ACHN (cell line): ENCODE measurements around the gene SP8.
"Not testable (repeated sequence)": the region's sequence is repeated elsewhere in the genome, so short reads cannot be mapped to it uniquely, and the experiment has no call there.

Source experiments
- DNase-seq: peaks from one replicate; pipeline ENCODE4 v3.0.0-alpha.2; 2015
- in situ Hi-C: cut with HindIII; loops from 2 replicates; pipeline ENCODE4 v1.10.0; 2017; ENCODE audit warnings: low sequenced_read_pairs, low pct_ligation_motif_present, low pct_unique_long_range_greater_than_20kb

The SP8 gene

DNA sequence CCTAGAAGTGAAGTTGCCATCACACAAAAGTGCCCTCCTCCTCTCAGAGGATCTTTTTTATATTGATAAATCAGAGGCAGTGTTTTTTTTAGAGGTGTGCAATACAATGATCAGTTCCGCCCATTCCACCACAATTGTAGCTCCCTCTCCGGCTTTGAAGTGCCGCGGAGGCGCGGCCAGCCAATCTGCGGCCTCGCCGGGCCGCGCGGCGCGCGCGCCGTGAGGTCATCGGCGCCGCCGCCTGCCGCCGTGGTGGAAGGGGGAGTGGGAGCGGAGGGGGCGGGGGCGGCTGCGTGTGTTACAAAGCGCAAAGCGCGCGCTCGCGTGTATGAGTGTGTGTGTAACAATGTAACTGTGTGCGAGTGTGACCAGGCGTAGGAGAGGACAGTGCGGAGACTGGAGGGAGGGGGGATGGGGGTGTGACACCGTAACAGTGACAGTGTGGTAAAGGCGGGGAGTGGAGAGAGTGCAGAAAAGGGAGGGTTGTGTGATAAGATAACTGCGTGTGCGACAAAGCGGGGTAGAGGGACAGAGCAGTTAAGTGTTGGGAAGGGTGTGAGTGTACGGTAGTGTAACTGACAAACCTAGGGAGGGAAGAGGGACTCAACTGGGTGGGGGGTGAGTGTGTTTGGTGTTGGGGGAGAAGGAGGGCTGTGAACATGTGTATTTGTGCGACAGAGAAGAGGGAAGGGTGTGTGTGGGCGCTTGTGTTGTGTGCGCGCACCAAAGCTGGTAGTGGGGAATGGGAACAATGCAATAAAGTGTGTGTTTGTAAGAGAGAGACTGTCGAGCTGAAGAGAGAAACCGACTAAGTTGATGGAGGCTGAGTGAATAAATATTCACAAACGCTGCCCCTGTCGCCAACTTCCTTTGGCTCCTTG lies at the start of gene SP8:
Gene SP8 (minus strand): TSS at position 108 of the 881 bp plus-strand sequence. CDS start 88 bp downstream, at position 20.
- in situ Hi-C loops: no loop called here
- DNase-seq: peak; percentile 71

DNA sequence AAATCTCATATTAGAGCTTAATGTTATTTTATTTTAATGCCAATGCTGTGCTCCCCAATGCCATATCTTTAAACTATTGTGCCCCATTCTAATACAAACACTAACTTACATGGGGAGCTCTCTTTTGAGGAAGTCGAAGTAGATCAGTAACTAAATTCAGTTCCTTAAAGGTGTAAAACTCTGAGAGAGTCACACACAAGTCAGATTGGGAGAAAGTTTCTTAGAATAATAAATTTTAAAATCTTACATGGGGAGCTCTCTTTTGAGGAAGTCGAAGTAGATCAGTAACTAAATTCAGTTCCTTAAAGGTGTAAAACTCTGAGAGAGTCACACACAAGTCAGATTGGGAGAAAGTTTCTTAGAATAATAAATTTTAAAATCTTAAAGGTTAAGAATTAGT lies 49.7 kb upstream of the SP8 start:
- in situ Hi-C loops, DNase-seq: not testable (repeated sequence)

DNA sequence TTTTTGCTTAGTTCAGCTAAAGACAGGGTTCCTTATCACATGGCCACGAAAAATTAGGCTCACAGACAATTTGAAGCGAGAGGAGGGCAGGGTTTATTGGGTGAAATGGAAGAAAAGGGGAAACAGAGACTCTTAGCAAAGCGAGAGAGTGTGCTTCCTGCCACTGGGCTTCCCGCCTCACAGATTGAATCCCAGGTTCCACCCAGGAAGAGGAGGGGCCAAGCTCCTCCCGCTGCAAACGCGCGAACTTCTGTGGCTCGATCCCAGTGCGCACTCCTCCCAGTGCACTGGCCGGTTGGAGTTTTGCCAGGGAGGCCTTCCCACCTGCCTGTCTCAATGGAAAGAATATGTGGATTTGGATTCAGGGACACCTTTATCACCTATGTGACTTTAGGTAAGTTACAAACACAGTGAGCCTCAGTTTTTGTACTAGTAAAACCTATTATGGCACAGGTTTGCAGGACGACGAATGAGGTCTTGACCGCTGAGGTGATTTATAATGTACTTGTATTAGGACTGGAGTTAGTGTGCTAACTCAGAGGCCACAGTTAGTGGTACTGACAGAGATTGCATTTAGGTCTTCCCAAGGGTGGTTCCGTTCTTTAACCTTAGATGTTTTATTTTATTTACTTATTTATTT lies 48.5 kb upstream of the SP8 start:
- DNase-seq: no peak
- in situ Hi-C loops: no loop called here

DNA sequence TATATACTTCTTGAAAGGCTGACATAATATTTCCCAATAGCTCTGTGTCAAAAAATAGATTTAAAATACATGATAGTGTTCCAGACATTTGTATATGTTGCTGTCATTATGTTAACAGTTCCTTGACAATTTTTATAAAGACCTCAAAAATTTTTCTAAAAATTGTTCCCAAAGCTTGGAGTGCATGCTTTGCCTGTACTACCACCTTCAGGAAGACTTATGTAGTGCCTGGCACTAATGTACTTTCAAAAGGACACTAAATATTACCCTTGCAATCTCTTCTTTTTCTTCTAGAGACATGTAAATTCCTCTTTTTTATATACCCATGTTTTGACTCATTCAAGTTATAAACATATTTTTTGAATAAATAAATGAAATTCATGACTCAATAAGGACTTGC lies 48.0 kb upstream of the SP8 start:
- in situ Hi-C loops: no loop called here
- peak; percentile 36 for DNase-seq

DNA sequence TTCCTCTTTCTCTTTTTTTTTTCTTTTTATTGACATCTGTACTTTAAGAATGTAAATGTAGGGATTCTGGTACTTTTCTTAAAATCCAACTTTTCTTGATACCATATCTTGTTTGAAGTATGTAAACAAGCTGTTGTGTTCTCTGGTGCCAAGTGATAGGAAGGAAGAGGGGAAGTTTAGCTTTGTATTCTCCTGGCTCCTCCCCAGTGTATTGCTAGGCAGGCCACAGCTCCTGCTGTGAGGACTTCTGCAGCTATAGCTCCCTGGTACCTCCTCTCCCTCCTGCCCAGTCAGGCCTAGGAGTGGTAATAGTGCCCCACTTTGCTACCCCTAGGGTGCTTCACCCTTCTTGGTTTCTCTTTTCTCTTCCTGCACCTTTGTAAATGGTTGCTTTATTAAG lies 45.3 kb upstream of the SP8 start:
- in situ Hi-C loops: no loop called here
- no peak for DNase-seq

DNA sequence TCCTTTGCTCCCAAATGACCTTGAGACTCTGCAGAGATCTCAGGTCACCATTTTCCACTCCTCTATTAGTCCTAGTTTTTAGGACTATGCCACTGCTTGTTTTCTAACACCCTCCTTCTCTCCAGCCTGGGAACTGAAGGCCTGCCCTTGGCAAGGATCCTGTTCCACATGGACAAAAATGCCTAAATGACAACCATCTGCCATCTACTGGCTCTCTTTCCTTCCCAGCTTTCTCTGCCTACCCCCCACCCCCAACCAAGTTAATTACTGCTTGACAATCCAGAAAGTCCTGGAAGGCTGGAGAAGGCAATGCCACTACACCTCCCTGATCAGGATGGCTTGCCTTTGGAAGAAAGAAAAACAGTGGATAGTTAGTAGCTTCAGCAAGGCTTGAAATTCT lies 44.8 kb upstream of the SP8 start:
- in situ Hi-C loops: no loop called here
- no peak for DNase-seq

DNA sequence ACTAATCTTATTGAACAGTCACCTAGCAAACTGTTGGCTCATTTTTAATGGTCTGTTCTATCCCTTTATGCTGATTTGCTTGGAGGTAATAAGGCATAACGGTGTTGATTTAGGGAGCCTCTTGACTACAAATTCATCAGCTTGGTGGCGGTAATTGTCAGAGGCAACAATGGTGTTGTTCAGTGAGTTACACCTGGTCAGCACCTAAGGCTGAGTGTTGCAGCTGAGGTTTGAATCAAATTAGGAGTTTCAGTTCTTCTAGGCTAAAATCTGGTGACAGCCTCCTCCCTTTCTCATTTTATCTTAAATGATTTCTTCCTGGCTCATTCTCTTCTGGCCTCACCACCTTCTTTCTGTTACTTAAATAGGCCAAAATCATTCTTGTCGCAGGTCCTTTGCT lies 42.3 kb upstream of the SP8 start:
- in situ Hi-C loops: no loop called here
- DNase-seq: no peak

DNA sequence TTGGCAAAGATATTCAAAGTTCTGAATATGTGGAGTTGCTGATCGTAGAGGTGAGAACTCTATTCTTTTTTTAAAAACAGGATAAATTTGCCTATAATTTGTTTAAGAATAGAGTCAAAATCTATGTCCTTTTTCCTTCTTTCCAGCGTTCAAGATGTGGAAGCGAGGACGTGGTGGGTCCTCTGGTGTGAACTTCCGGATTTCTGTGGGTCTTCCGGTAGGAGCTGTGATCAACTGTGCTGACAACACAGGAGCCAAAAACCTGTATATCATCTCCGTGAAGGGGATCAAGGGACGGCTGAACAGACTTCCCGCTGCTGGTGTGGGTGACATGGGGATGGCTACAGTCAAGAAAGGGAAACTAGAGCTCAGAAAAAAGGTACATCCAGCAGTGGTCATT lies 40.5 kb upstream of the SP8 start:
- DNase-seq: no peak
- in situ Hi-C loops: no loop called here

DNA sequence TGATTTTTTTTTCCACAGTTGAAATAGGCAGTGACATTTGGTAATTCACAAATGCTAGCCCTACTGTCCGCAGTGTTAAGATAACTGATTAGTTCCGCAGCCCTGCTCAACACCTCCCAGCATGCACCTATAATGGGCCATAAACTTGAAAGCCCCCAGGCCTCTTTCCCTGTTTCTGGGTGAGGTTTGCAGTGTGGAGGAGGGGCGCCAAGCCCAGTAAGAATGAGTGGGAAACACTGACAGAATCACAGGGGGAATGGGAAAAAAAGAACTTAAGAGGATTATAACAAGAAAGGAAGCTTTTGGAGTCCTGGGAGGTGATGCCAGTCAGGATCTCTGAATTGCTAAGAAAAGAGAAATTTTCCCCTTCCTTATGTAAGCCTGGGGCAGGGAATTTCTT lies 39.6 kb upstream of the SP8 start:
- DNase-seq: no peak
- in situ Hi-C loops: no loop called here

DNA sequence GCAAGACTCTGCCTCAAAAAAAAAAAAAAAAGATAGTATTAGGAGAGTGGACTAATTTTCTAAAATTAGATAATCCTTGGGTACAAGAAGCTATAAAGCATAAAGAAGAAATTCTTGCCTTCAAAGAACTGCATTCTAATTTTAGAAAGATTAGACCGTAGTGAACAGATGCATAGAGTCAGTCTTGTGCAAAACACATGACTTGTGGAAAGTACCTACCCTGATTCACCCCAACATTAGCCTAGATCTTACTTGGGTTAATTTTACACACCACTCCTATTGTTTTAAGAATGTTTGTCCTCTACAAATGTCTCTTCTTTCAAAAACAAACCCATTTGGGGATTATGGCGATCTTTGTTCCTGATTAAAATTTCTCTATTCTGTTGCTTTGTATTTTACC lies 38.9 kb upstream of the SP8 start:
- DNase-seq: no peak
- in situ Hi-C loops: no loop called here

DNA sequence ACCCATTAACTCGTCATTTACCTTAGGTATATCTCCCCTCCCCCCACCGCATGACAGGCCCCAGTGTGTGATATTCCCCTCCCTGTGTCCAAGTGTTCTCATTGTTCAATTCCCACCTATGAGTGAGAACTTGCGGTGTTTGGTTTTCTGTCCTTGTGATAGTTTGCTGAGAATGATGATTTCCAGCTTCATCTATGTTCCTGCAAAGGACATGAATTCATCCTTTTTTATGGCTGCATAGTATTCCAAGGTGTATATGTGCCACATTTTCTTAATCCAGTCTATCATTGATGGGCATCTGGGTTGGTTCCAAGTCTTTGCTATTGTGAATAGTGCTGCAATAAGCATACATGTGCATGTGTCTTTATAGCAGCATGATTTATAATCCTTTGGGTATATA lies 34.7 kb upstream of the SP8 start:
- DNase-seq, in situ Hi-C loops: not testable (repeated sequence)

DNA sequence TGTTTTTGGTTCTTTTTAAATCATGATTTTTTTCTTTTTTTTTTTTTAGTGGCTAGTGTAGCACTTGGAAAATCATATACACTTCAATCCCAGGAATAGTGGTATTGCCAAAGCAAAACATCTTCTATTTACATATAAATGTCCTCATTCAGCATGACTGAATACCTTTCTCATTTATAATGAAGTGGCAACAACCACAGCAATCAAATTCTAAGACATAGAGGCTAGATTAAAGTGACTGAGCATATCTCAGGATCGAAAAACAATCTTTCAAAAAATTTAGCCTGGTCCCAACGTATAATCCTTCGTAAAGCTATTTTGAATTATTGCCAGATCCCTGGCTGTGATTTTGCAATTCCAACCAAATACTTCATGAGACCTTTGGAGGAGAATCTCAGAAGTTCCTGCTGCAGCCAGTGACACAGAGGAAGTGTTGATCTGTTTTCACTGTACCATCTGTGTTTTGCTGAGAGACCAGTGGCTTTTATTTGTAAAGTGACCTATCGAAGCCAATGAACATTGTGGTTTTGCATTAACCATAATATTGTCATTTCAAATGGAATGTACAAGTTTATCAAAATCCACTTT lies 29.8 kb upstream of the SP8 start:
- in situ Hi-C loops: no loop called here
- DNase-seq: no peak

DNA sequence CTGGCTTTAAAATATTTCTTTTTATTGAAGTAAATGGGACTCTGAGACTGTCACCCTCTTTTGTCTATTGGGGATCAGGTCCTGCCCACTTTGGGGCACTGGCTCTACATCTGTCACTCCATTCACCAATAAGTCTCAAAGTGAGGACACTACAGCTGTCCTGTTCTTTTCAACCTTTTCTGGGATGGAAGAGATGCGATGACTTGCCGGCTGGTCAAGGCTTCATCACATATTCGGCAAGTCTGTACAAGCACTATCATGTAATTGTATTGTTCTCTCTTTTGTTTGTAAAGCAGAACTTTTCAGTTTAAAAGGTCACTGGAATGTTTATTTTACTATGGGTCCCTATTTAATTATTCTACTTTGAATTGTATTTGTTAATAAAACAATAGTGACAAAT lies 17.7 kb upstream of the SP8 start:
- in situ Hi-C loops: no loop called here
- no peak for DNase-seq

DNA sequence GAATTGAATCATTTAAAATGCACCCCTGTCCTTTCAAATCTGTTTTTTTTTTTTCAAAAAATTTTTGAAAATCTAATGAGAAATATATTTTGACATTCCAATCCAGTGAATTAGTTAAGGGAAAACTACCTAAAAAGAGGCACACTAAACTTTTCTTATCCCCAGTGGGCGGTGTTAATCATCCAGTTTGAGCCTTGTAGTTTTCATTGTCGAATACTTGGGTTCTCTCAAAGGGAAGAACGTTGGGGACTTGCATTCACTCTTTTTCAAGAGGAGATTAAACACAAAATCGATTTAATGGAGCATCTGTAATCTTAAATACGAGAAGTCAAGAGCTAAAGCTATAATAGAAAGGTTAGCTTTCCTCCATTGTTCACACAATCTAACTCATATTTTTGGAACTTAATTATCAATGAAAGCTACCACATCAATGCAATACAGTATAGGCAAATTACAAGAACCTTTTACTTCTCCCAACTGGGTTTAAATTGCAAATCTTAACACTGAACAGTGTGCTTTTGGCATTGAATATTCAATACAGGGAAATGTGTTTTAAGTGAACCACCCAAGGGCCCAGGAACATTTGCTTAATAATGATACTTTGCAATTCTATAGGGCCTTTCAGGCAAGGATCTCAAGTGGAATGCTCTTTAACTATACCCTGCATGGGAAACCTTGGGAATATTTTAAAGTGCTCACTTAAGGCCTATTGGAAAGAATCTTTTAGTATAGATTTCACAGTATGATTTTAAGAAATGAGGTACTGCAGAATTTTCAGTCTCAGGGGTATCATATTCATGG lies 13.1 kb upstream of the SP8 start:
- no peak for DNase-seq
- in situ Hi-C loops: no loop called here

DNA sequence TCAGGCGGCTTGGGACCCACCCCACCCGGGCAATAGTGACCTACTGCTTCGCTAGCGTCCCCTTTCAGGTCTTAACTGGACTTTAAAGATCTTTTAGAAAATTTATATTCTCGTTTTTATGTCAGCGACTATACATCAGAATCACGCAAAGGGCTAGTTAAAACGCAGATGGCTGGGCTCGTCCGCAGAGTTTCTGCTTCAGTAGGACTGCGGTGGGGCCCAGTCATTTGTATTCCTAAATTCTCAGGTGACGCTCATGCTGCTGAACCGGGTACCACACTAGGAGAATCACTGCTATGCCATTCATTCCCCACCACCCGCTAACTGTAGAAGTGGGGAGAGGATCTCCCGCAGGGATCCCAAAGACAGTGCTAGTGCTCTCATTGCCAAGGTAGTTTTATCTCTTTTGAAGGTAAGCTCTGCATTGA lies 12.0 kb upstream of the SP8 start:
- DNase-seq: no peak
- in situ Hi-C loops: no loop called here

DNA sequence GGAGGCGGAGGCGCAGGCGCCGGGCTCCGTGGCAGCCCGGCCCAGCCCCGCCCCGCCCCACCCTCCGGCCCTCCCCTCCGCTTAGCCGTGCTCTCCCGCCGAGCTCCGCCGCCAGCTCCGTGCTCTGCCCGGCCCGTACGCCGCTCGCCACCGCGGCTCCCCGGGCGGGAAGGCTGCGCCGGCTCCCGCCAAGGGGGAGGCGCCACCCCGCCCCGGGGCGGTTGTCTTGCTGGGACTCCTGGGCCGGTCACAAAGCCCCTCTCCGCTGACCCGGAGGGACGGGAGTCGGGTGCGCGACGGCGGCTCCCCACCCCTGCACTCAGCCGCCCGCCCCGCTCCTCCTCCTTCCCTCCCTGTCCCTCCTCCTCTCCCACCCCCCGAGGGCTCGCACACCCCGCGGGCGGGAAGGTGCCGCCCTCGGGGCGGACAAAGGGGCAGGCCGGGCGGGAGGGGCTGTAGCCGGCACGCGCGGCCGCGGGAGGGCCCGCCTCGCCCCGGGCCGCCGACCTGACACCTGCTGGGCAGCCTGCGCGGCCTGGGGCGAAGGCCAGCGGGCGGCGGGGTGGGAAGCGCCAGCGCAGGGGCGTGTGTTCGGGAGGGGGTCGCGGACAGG lies 11.5 kb upstream of the SP8 start:
- DNase-seq: peak; percentile 92
- in situ Hi-C loops: no loop called here

DNA sequence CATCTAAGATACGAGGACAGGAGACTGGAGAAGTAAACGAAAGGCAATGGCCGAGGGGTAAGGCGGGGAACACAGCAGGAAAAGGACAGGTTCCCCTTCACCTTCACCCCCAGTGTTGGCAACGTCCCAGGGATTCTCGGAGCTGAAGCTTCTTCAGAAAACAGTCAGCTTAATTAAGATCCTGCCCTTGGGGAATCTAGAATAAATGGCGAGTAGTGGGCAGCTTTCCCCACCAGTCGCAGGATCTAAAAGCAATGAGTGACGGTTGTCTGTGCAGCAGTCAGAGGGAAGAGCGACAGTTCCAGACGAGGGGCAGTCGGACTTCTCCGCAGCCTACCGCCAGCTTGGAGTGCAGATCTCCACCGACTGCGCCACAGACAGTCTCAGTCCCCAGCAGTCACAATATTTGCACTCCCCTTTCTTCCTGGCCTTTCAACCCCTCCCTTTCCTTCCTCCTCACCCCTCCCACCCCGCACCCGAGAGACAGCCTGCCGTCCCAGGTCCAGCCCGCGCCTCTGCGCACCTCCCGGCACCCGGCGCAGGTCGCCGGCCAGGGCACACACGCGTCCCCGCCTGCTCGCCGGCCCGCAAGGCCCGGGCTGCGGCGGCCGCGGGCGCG lies 10.9 kb upstream of the SP8 start:
- no peak for DNase-seq
- in situ Hi-C loops: no loop called here

DNA sequence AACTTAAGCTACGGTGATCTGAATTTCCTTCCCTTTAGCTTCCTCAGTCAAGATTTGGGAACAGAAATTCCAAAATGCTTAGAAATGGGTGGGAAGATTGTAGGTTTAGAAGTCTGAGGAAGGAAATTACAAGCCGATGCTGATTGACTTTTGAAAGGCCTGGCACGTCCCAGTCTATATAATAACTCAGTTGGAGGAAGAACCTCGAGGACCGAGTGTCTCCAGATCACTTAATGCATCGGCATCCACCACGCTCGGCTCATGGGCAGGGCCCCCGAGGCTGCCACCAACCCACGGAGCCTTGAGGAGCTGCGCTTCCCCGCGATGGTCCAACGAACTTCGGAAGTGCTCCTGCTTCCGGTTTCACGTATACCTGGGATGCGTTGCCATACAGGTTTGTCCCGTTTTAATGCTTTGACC lies 10.4 kb upstream of the SP8 start:
- in situ Hi-C loops: no loop called here
- DNase-seq: peak; percentile 23
